H1 (cell line): ENCODE results near the gene SMARCA2. TPM values are rescaled to one million over a fixed set of nuclear protein-coding genes. Genes with fewer than 3 reads are reported as not detected.

ENCODE experiments used
- RFX5 ChIP-seq: IDR thresholded peaks from 2 replicates; pipeline ENCODE4 v1.6.1; 2011; ENCODE audit warnings: low read depth, low read length, improper control_type of control experiment, borderline replicate concordance
- RXRA ChIP-seq: IDR thresholded peaks from 2 replicates; pipeline ENCODE4 v1.6.1; 2011; ENCODE audit warnings: low read depth, mild to moderate bottlenecking, low read length, moderate library complexity; ENCODE audit not compliant: insufficient read depth
- TAF1 ChIP-seq: IDR thresholded peaks from 2 replicates; pipeline ENCODE4 v1.6.1; 2011; ENCODE audit warnings: mild to moderate bottlenecking, low read depth, low read length
- polyA plus RNA-seq, 7 experiments: library from polyadenylated mRNA; depleted of rRNA in 3 of 7; stranded (reverse) in 5 of 7; unstranded in 2 of 7; fragments of >200 nt in 5 of 7; fragments of 200-250 nt in 2 of 7; gene quantifications; 1 replicate in 5 of 7; 2 replicates in 1 of 7; 4 replicates in 1 of 7; pipeline versions ENCODE4 v1.2.1 to v1.2.3, GENCODE V29; 2011 to 2013; ENCODE audit warnings: missing spikeins in 2 of 7, mixed read lengths in 2 of 7
- total RNA-seq: library from RNA; stranded (reverse); fragmentation: NEBNext Ultra II Directional; extraction: Animal tissue kit (Norgen Biotek cat#: 25700); gene quantifications from 2 replicates; pipeline ENCODE4 v1.2.1, GENCODE V29; 2021

Gene SMARCA2
- total and polyA plus RNA-seq, 2 of the 8 experiments (the other 6 are each of a cell fraction or from before 2014, with no cell fraction given) = 6.3 to 21.7 TPM

DNA sequence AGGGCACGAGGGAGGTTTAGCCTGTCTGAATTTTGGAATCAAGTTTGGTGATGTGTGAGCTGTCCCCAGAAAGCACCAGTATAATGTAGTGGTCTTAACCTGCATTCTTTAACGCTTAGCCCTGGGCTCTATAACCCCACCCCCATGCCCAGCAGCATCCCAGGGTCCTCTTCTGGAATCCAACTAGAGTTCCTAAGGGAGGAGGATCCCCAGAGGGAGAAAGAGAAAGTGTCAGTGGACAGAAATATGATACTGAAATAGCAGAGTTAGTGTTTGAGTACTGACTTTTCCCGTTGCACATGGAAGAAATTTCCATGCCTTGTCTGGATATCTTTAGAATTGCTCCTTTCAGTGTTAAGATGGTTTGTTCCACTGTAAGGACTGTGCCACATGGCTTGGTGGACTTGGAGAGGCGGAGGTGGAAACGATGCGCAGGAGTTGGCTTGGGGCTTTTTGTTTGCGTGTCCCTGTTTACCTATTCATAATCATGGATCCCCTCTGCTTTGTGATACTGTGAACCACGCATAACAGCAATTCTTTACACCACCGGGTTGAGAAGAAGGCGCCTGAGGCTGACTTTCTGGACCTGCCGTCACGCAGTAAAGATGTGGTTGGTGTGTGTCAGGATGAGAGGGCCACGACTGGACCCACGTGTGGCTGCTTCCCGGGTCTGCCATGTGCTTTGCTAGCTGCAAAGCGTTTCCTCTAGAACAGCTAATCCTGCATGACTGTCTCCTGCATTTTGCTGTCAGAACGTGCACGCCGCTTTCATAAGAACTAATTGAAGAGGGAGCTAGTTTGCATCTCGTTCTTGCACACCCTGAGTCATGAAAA, 142.3 kb downstream of the SMARCA2 start (continued):
- TF ChIP-seq RXRA (no peak), RFX5 (no peak), TAF1 (0 out of 2 replicates have a peak, but pooled peaks have one; percentile 0)
